ENCODE measurements around the gene CSNK2B.

CSNK2B gene

GRCh38 chr6:31711233-31711632 is 45.4 kb downstream of the CSNK2B start:
- DNase-seq (ENCODE audit: low read depth in 2 of 2), result no peak

- no peak for DNase-seq (ENCODE audit: low read depth in 2 of 2)
Observed at GRCh38 chr6:31712296-31712695, 46.4 kb downstream of the CSNK2B start.

DNA sequence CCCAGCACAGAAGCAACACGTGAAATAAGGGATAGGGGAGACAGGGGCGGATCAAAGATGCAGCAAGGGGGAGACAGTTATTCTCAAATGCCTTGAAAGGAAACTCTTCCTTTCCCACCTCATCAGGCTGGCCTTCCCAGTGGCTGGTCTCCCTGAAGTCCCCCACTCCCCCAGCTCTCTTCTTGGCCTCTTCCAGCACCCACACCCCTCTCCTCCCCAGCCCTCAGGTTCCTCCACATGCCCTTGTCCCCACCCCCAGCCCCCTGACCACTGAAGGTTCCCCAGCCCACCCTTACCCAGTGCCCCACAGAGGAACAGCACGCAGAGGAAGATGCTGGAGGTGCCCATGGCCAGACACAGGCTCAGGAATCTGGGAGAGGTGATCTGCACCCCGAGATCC is 47.6 kb downstream of the CSNK2B start:
- DNase-seq (ENCODE audit: low read depth in 2 of 2), result no peak

- no peak for DNase-seq (ENCODE audit: low read depth in 2 of 2)
Observed at GRCh38 chr6:31713991-31714684, 48.3 kb downstream of the CSNK2B start.

DNA sequence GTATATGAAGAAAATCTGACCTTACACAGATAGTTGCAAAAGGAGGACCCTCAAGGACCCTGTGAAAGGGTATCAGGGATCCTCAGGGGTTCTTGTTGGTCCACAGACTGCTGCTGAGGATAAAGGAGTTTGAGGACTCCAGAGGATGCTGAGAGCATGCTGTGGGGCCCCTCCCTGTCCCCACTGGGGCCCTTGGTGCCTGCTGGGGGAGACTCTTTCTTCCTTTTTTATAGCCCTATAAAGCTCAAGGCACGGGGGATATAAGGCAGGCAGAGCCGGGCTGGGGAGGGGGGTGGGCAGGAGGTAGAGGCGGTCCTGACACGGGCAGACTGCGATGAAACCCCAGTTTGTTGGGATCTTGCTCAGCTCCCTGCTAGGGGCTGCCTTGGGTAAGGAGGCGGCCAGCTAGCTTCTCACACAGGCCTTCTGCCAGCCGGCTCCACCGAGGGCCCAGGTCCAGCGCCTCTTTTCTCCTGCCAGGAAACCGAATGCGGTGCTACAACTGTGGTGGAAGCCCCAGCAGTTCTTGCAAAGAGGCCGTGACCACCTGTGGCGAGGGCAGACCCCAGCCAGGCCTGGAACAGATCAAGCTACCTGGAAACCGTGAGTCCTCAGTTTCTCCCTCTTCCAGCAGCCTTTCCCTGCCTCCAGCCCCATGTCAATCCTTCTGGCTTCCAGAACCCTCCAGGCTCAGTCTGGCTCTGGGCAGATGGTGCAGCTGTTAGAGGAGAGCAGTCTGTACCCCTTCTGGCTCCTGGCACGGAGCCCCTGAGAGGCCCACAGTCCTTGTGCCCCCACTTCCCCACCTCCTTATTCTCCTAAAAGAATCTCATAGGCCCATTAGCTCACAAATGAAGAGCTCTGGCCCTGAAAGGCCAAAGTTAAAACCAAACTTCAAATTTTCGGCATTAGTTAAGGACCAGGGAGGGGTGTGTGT is 49.4 kb downstream of the CSNK2B start, which contains the start of gene LY6G6D:
Gene LY6G6D (plus strand): TSS at position 327 of the 937 bp plus-strand sequence. CDS start 8 bp downstream, at position 335.
- DNase-seq (ENCODE audit: low read depth in 2 of 2), result no peak

DNA sequence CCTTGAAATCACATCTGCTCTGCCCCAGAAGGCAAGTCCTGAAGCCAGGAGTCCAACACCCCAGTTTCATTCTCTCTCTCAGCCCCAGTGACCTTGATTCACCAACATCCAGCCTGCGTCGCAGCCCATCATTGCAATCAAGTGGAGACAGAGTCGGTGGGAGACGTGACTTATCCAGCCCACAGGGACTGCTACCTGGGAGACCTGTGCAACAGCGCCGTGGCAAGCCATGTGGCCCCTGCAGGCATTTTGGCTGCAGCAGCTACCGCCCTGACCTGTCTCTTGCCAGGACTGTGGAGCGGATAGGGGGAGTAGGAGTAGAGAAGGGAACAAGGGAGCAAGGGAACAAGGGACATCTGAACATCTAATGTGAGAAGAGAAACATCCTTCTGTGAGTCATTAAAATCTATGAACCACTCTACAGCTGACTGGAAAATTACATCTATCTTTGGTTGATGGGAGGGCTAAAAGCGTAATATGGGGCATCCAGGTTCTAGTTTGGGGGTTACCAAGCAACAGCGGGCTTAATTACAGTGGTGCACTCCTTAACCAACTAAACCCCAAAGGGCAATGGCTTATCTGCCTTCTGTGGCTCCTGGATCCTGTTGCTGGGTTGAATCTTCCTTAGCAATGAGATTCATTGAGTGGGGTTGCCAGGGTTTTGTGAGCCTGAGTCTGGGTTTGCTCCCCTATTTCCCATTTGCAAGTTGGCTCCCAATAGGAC is 51.8 kb downstream of the CSNK2B start:
- no peak for DNase-seq (ENCODE audit: low read depth in 2 of 2)

DNA sequence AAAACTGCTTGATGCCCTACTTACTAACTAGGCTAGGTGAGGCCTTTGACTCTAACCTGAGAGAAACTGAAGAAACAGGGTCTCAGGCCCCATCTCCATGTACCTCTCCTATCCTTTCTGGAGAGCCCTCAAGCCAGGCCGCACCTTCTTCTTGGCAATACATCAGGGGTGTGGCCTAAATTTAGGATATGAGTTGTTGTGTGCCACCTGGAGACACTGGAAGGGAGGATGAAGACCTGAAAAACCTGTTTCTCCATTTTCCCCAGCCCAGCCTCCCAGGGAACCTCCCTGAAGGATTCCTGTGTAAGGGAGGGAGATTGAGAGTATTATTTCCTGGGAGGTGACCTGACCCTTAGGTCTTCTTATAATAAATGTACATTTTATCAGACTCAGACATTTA is 52.4 kb downstream of the CSNK2B start:
- DNase-seq (ENCODE audit: low read depth in 2 of 2), result no peak

DNA sequence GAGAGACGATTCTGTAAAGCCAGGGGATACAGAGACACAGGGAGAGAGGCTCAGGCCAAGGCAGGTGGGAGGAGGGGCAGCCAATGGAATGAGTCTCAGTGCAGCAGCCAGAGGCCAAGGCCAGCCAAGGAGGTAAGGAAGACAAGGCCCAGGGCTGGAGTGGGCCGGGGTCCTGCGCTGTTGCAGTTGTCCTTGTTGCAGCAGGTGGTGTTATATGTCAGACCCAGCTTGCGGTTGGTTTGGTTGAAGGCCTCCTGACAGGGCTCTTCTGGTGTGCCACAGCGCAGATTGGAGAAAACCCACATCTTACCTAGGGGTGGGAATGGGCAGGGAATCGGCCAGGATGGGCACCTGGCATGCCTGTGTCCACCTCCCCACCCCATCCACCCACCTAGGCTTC is 53.1 kb downstream of the CSNK2B start:
- DNase-seq (ENCODE audit: low read depth in 2 of 2), result no peak
